K562 (cell line): ENCODE measurements around the gene DDX41. TPM values are rescaled to one million over a fixed set of nuclear protein-coding genes. Genes with fewer than 3 reads are reported as not detected.
A peak's percentile ranks its signal among the peaks of the same experiment; 100 is the strongest.

Experiments used
- BHLHE40 ChIP-seq: IDR thresholded peaks from 2 replicates; pipeline ENCODE4 v1.6.1; 2011; ENCODE audit warnings: low read length, improper control_type of control experiment
- CBX1 ChIP-seq: sonication (generic); IDR thresholded peaks from 2 replicates; pipeline ENCODE4 v1.6.1; 2016; ENCODE audit warnings: antibody characterized with exemption, low read depth, mild to moderate bottlenecking
- CXXC5 ChIP-seq: fragments of 250-450 bp; sonication (Bioruptor Pico); IDR thresholded peaks from 2 replicates; pipeline ENCODE4 v1.8.0; 2022; ENCODE audit warnings: inconsistent platforms, mild to moderate bottlenecking, moderate library complexity
- GTF2B ChIP-seq: IDR thresholded peaks from 2 replicates; pipeline ENCODE4 v1.6.1; 2011; ENCODE audit not compliant: insufficient read length; ENCODE audit errors: extremely low read depth
- KDM5B ChIP-seq: fragments of 200-600 bp; sonication (generic); IDR thresholded peaks from 2 replicates; pipeline ENCODE4 v1.6.1; 2012; ENCODE audit warnings: low read depth, mild to moderate bottlenecking, moderate library complexity, low read length, control low read depth, inconsistent platforms; ENCODE audit not compliant: insufficient replicate concordance
- KLF10 ChIP-seq: fragments of 250-450 bp; sonication (Bioruptor Pico); IDR thresholded peaks from 2 replicates; pipeline ENCODE4 v1.6.1; 2021; ENCODE audit warnings: matching md5 sums
- L3MBTL2 ChIP-seq: fragments of 450-650 bp; IDR thresholded peaks from 2 replicates; pipeline ENCODE4 v1.6.1; 2016; ENCODE audit warnings: mild to moderate bottlenecking, moderate library complexity
- MAZ ChIP-seq, 2 experiments: fragments of 450-650 bp in 1 of 2; sonication (generic) in 1 of 2; formaldehyde crosslinking; IDR thresholded peaks in 1 of 2; conservative IDR thresholded peaks in 1 of 2; 2 replicates each; pipeline versions ENCODE4 v1.4.0 to v1.5.0; 2020; ENCODE audit warnings: mild to moderate bottlenecking in 1 of 2, missing genetic modification reagents in 1 of 2
- MYC ChIP-seq, 2 experiments: fragments of 250-450 bp in 1 of 2; sonication (Bioruptor Pico) in 1 of 2; IDR thresholded peaks; 2 replicates each; pipeline versions ENCODE4 v1.5.1 to v1.6.1; 2012 to 2021; ENCODE audit warnings: low read depth in 2 of 2, borderline replicate concordance in 1 of 2, improper control_type of control experiment in 1 of 2, low read length in 1 of 2, mild to moderate bottlenecking in 1 of 2, moderate library complexity in 1 of 2
- SIN3A ChIP-seq, 2 experiments: fragments of 150-350 bp in 1 of 2; IDR thresholded peaks; 2 replicates each; pipeline ENCODE4 v1.6.1; 2011 to 2016; ENCODE audit warnings: borderline replicate concordance in 2 of 2, low read depth in 2 of 2, low read length in 2 of 2, mild to moderate bottlenecking in 2 of 2, moderate library complexity in 2 of 2; ENCODE audit not compliant: control insufficient read depth in 1 of 2
- SMARCA4 ChIP-seq: fragments of 450-650 bp; IDR thresholded peaks from 2 replicates; pipeline ENCODE4 v1.6.1; 2016
- SUPT5H ChIP-seq: fragments of 450-650 bp; IDR thresholded peaks from 2 replicates; pipeline ENCODE4 v1.6.1; 2016
- ZNF384 ChIP-seq: IDR thresholded peaks from 2 replicates; pipeline ENCODE4 v1.6.1; 2012; ENCODE audit warnings: low read depth, low read length, improper control_type of control experiment
- ZNF584 ChIP-seq: fragments of 200-800 bp; sonication (Bioruptor generic); IDR thresholded peaks from 2 replicates; pipeline ENCODE4 v1.6.1; 2016; ENCODE audit warnings: low read depth, mild to moderate bottlenecking, missing genetic modification characterization, missing compliant biosample characterization
- ZSCAN32 ChIP-seq: fragments of 450-650 bp; formaldehyde crosslinking; IDR thresholded peaks from 2 replicates; pipeline ENCODE4 v1.4.0; 2020; ENCODE audit warnings: mild to moderate bottlenecking, moderate library complexity
- polyA plus RNA-seq, 8 experiments: library from polyadenylated mRNA; depleted of rRNA in 4 of 8; stranded (reverse) in 5 of 8; unstranded in 3 of 8; fragments of >200 nt; fragmentation: Nextera tagmentation in 2 of 8; fragmentation: Illumina TruSeq in 1 of 8; extraction: Ambion mirVana in 2 of 8; extraction: Trizol in 1 of 8; gene quantifications; 2 replicates each; pipeline versions ENCODE4 v1.2.1 to v1.2.3, GENCODE V29; 2011 to 2014; ENCODE audit warnings: inconsistent platforms in 1 of 8, missing spikeins in 1 of 8
- total RNA-seq, 7 experiments: library from RNA; depleted of rRNA in 6 of 7; stranded (reverse); fragments of >200 nt in 6 of 7; fragmentation: Illumina TruSeq in 2 of 7; extraction: Trizol in 2 of 7; gene quantifications; 2 replicates each; pipeline versions ENCODE4 v1.2.1 to v1.2.3, GENCODE V29; 2011 to 2021; ENCODE audit warnings: low replicate concordance in 1 of 7

The DDX41 gene
- total and polyA plus RNA-seq, 9 of the 15 experiments (the other 6 are each of a cell fraction or from before 2014, with no cell fraction given) = 38.2 to 284 (median 116) TPM

DNA sequence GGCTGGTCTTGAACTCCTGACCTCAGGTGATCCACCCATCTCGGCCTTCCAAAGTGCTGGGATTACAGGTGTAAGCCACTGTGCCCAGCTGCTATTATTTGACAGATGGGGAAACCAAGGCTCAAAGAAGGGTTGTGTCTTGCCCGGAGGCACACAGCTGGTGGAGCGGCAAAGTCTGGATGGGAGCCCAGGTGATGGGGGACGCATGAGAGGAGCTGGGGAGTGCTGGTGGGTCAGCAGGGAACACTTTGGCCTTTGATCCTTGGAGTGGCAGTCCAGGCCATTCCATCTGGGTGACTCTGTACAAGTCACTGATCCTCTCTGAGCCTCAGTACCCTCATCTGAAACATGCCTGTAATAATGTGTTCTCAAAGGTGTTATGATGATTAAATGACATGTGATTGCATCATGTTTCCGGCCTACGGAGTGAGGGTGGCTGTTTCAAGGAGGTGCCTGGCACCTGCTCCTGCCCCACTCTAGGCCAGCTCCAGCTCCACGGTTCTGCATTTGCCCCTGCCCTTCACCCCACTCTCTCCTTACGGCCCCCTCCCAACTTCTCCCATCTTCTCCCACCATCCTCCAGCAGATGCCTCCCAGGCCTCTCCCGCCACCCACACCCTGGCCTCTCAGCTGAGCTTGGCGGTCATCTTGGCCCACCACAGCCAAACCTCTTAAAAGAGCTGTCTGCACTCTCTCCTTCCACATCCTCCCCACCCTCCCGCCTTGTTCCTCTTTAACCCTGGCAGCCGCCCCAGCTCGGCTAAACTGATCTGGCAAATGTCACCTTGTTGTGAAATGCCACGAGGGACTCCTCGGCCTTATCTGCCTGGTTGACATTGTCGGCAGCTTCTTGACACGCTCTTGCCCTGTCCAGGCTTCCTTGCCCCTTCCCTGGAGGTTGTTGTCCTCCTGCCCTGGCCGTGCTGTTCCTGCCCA lies 37.8 kb downstream of the DDX41 start (continued):
- no peak for TF ChIP-seq GTF2B
- TF ChIP-seq ZNF584 (CRISPR knock-in tag) = peak; percentile 90; the same call in 1 of the 2 replicates
- TF ChIP-seq ZSCAN32 = peak; percentile 72
- peak; percentile 36 to 64; a peak in 3 of 4 replicates for TF ChIP-seq MAZ (CRISPR knock-in tag; conservative IDR thresholded peaks at IDR 0.05 in 1 of 2, IDR thresholded peaks at IDR 0.05 in 1 of 2)
- no peak for TF ChIP-seq ZNF384
- TF ChIP-seq MYC (IDR thresholded peaks at IDR 0.05; ENCODE audit: low read depth, low read length) = 0 out of 2 replicates have a peak, but pooled peaks have one; percentile 34
- TF ChIP-seq MYC (CRISPR knock-in tag; IDR thresholded peaks at IDR 0.05; ENCODE audit: borderline replicate concordance, low read depth) = no peak
- peak; percentile 71 for TF ChIP-seq BHLHE40
- 0 out of 2 replicates have a peak, but pooled peaks have one; percentile 15 for TF ChIP-seq SMARCA4
- peak; percentile 50 for TF ChIP-seq SUPT5H
- TF ChIP-seq L3MBTL2 = peak; percentile 81
- no peak for TF ChIP-seq CBX1
- TF ChIP-seq SIN3A (IDR thresholded peaks at IDR 0.05; ENCODE audit: borderline replicate concordance in 2 of 2, control insufficient read depth in 1 of 2, low read depth in 2 of 2, low read length in 2 of 2) = peak in 1 of 2 experiments; percentile 16; a peak in 1 of 4 replicates
- TF ChIP-seq CXXC5 (CRISPR knock-in tag) = peak; percentile 72
- no peak for TF ChIP-seq KLF10
- TF ChIP-seq KDM5B = peak; percentile 4
- TF ChIP-seq, all 486 proteins: peak for 71
